ENCODE results near the gene NGFR.

- no peak for TF ChIP-seq EP300 (IDR thresholded peaks at IDR 0.05)
- TF ChIP-seq, protein P1, sequence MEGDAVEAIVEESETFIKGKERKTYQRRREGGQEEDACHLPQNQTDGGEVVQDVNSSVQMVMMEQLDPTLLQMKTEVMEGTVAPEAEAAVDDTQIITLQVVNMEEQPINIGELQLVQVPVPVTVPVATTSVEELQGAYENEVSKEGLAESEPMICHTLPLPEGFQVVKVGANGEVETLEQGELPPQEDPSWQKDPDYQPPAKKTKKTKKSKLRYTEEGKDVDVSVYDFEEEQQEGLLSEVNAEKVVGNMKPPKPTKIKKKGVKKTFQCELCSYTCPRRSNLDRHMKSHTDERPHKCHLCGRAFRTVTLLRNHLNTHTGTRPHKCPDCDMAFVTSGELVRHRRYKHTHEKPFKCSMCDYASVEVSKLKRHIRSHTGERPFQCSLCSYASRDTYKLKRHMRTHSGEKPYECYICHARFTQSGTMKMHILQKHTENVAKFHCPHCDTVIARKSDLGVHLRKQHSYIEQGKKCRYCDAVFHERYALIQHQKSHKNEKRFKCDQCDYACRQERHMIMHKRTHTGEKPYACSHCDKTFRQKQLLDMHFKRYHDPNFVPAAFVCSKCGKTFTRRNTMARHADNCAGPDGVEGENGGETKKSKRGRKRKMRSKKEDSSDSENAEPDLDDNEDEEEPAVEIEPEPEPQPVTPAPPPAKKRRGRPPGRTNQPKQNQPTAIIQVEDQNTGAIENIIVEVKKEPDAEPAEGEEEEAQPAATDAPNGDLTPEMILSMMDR (IDR thresholded peaks at IDR 0.05): no peak
- TF ChIP-seq POLR2AphosphoS5 (IDR thresholded peaks at IDR 0.05): no peak
- no peak for TF ChIP-seq POLR2A (IDR thresholded peaks at IDR 0.05)
Measured at GRCh38 chr17:49518346-49519078, 23.4 kb downstream of the NGFR start.
